RWPE2 (cell line): Measurements from ENCODE around the gene ATF4.

Source experiments
- ATAC-seq: fragments of 200-7000 bp; cut with Tn5 transposase; 3 replicates; pipeline ENCODE4 v1.9.1; 2021; ENCODE audit warnings: low read depth
- DNase-seq: peaks from one replicate; pipeline ENCODE4 v3.0.0-alpha.2; 2020; ENCODE audit warnings: low spot score
- H3K27ac ChIP-seq: fragments of 450-650 bp; 2 replicates; pipeline ENCODE4 v1.5.1; 2017; ENCODE audit warnings: mild to moderate bottlenecking; ENCODE audit not compliant: poor library complexity, severe bottlenecking
- H3K27me3 ChIP-seq: fragments of 250-450 bp; sonication (Bioruptor Pico); 2 replicates; pipeline ENCODE4 v1.5.1; 2021; ENCODE audit warnings: mild to moderate bottlenecking, moderate library complexity; ENCODE audit not compliant: insufficient read depth, poor library complexity, severe bottlenecking
- H3K36me3 ChIP-seq: fragments of 250-450 bp; sonication (Bioruptor Pico); 2 replicates; pipeline ENCODE4 v1.5.1; 2020; ENCODE audit warnings: low read depth, mild to moderate bottlenecking, moderate library complexity
- H3K4me1 ChIP-seq: fragments of 250-450 bp; sonication (Bioruptor Pico); 2 replicates; pipeline ENCODE4 v1.5.1; 2021; ENCODE audit warnings: mild to moderate bottlenecking, moderate library complexity; ENCODE audit not compliant: insufficient read depth, poor library complexity, severe bottlenecking
- H3K4me3 ChIP-seq: fragments of 250-450 bp; sonication (Bioruptor Pico); 2 replicates; pipeline ENCODE4 v1.5.1; 2021; ENCODE audit warnings: mild to moderate bottlenecking, moderate library complexity; ENCODE audit not compliant: severe bottlenecking
- H3K9me3 ChIP-seq: fragments of 250-450 bp; sonication (Bioruptor Pico); 2 replicates; pipeline ENCODE4 v1.5.1; 2021; ENCODE audit warnings: mild to moderate bottlenecking, moderate library complexity; ENCODE audit not compliant: severe bottlenecking
- TF ChIP-seq, protein P1 (sequence below): fragments of 450-650 bp; IDR thresholded peaks from one replicate; pipeline ENCODE4 v1.5.1; 2017; ENCODE audit warnings: mild to moderate bottlenecking, moderate library complexity; ENCODE audit not compliant: poor library complexity, severe bottlenecking

The ATF4 gene

DNA sequence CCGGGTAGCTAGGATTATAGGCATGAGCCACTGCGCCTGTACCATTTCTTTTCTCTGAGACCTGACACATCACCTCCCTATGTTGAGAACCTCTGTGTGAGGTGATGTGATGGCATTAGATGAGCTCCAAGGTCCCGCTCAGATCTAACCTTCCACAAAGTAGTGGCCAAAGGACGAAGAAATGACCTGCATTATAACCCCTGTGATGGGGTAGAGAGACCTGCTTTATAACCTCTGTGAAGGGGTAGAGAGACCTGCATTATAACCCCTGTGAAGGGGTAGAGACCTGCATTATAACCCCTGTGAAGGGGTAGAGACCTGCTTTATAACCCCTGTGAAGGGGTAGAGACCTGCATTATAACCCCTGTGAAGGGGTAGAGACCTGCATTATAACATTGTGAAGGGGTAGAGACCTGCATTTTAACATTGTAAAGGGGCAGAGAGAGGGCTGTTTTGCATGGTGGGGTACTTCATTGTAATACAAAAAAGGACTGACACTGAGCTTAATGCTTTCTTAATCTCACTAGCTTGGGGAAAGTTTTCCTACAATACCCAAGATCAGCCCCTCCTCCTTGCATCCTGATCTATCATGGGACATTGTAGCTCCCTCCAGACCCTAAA, 9.7 kb upstream of the ATF4 start:
- Histone ChIP-seq H3K9me3 (no peaks in the 10 kb centered on the region), H3K27ac (no peak overlapping the region), H3K4me1 (no peaks in the 10 kb centered on the region), H3K4me3 (no peak overlapping the region), H3K27me3 (no peaks in the 10 kb centered on the region), H3K36me3 (peaks cover 94% of the 10 kb centered on the region)
- TF ChIP-seq, protein P1, sequence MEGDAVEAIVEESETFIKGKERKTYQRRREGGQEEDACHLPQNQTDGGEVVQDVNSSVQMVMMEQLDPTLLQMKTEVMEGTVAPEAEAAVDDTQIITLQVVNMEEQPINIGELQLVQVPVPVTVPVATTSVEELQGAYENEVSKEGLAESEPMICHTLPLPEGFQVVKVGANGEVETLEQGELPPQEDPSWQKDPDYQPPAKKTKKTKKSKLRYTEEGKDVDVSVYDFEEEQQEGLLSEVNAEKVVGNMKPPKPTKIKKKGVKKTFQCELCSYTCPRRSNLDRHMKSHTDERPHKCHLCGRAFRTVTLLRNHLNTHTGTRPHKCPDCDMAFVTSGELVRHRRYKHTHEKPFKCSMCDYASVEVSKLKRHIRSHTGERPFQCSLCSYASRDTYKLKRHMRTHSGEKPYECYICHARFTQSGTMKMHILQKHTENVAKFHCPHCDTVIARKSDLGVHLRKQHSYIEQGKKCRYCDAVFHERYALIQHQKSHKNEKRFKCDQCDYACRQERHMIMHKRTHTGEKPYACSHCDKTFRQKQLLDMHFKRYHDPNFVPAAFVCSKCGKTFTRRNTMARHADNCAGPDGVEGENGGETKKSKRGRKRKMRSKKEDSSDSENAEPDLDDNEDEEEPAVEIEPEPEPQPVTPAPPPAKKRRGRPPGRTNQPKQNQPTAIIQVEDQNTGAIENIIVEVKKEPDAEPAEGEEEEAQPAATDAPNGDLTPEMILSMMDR: no peak
- no peak for DNase-seq
- no peak for ATAC-seq

DNA sequence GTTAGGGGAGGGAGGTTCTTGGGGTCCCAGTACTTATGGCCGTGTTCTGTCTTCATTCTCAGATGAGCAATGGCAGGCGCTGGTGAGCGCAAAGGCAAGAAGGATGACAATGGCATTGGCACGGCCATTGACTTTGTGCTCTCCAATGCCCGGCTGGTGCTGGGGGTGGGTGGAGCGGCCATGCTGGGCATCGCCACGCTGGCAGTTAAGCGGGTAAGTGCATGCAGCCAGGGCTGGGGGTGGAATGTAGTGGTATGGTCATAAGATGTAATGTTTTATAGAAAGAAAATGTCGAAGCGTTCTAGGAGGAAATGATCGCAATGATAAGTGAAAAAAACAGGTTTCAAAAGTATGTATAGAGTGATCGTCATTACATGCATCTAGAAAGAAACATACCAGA, 9.1 kb upstream of the ATF4 start:
- no peaks in the 10 kb centered on the region for H3K9me3 ChIP-seq
- no peak overlapping the region for H3K4me3 ChIP-seq
- peaks cover 93% of the 10 kb centered on the region for H3K36me3 ChIP-seq
- DNase-seq: no peak
- no peak for ATAC-seq
- no peaks in the 10 kb centered on the region for H3K4me1 ChIP-seq
- TF ChIP-seq, protein P1: no peak
- H3K27ac ChIP-seq: no peak overlapping the region
- no peaks in the 10 kb centered on the region for H3K27me3 ChIP-seq

DNA sequence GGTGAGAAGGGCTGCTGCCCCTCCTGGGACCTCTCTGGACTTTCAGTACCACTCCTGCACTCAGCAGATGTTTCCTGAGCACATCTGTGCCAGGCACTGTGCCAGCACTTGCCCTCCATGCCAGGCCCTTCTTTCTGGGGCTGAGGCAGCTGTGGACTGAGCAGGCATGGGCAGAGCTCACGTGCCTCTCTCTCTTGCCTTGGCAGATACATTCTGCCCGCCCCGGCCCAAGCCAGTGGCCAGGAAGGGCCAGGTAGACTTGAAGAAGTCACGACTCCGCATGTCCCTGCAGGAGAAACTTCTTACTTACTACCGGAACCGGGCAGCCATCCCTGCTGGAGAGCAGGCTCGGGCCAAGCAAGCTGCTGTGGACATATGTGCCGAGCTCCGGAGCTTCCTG, 8.3 kb upstream of the ATF4 start:
- H3K27ac ChIP-seq: no peak overlapping the region
- ATAC-seq: no peak
- no peaks in the 10 kb centered on the region for H3K27me3 ChIP-seq
- H3K36me3 ChIP-seq: peaks cover 90% of the 10 kb centered on the region
- no peaks in the 10 kb centered on the region for H3K9me3 ChIP-seq
- DNase-seq: no peak
- TF ChIP-seq, protein P1: no peak
- no peak overlapping the region for H3K4me3 ChIP-seq
- H3K4me1 ChIP-seq: no peaks in the 10 kb centered on the region

DNA sequence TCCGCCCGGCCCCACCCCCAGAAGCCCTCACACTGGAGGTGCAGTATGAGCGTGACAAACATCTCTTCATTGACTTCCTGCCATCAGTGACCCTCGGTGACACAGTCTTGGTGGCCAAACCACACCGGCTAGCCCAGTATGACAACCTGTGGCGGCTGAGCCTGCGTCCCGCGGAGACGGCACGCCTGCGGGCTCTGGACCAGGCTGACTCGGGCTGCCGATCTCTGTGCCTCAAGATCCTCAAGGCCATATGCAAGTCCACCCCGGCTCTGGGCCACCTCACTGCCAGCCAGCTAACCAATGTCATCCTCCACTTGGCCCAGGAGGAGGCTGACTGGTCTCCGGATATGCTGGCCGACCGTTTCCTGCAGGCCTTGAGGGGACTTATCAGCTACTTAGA, 6.6 kb upstream of the ATF4 start:
- Histone ChIP-seq H3K27ac (no peak overlapping the region), H3K4me3 (no peak overlapping the region), H3K4me1 (no peaks in the 10 kb centered on the region), H3K27me3 (no peaks in the 10 kb centered on the region), H3K9me3 (no peaks in the 10 kb centered on the region), H3K36me3 (peaks cover 76% of the 10 kb centered on the region)
- TF ChIP-seq, protein P1: no peak
- DNase-seq (no peak), ATAC-seq (no peak)

DNA sequence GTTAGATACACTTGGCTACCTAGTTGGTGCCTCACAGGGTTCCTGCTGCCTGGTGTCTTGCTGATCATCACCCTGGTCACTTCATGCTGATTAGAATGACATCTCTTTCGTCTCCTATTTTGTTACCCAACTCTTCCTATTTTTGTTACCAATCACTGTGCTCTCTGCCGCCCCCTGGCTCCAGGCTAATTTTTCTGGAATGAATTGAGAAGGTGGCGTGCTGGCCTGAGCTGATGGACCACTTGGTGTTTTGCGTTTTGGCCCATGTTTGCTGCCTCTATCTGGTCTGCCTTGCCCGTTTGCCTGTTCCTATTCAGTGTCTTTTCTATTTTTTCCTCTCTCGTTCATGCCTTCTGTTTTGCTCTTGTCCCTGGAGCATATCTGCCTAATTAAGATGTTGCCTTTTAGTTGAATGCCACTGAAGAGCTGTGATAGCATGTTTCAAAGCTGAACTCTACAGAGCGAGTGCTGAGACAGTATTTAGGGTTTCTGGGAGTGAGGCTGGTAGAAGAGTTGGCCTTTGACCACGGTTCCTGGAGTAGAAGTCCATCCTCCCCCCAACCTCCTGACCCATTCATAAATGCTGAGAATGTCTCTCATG, 5.9 kb upstream of the ATF4 start:
- TF ChIP-seq, protein P1: peak; percentile 71
- H3K4me3 ChIP-seq: no peak overlapping the region
- no peaks in the 10 kb centered on the region for H3K4me1 ChIP-seq
- H3K9me3 ChIP-seq: no peaks in the 10 kb centered on the region
- ATAC-seq (no peak), DNase-seq (no peak)
- peaks cover 69% of the 10 kb centered on the region for H3K36me3 ChIP-seq
- H3K27ac ChIP-seq: no peak overlapping the region
- no peaks in the 10 kb centered on the region for H3K27me3 ChIP-seq
